GM21367 (cell line): ENCODE measurements around the gene BBS1.

Experiments used
- ATAC-seq: cut with Tn5 transposase; IDR thresholded peaks from one replicate; pipeline ENCODE4 v1.9.1; 2021; ENCODE audit not compliant: unreplicated experiment

BBS1 gene

DNA sequence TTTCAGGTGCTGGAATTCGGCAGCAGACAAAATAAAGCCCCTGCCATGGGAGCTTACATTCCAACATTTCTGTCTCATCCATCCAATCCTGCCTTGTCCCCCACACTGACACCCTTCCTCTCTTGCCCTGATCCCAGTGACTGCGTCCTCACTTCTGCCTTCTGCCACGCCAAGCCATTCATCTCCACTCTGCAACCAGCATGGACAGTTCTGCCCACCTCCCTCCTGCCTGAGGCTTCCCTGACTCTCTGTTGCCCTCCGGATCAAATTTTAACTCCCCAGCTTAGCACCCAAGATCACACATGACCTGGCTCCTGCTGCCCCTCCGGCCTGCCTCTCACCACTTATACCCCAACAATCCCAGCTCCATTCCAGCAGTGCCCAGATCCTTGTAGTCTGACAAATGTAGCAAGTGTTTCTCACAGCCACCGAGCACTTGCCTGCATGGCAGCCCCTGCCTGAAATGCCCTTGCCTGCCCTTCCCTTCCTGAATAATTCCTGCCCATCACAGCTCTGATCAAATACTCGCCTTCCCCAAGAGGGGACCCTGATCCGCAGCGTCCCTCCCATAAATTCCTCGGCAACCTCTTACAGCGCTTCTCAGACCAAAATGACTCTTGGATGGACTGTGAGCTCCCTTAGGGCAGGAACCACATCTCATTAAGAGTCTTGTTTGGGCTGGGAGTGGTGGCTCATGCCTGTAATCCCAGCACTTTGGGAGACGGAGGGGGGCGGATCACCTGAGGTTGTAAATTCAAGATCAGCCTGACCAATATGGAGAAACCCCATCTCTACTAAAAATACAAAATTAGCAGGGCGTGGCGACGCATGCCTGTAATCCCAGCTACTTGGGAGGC lies 38.6 kb downstream of the BBS1 start:
- no peak for ATAC-seq

GRCh38 chr11:66549696-66550095 lies 39.3 kb downstream of the BBS1 start:
- ATAC-seq, result no peak

- no peak for ATAC-seq
These were observed 40.5 kb downstream of the BBS1 start for GRCh38 chr11:66550887-66551286.

DNA sequence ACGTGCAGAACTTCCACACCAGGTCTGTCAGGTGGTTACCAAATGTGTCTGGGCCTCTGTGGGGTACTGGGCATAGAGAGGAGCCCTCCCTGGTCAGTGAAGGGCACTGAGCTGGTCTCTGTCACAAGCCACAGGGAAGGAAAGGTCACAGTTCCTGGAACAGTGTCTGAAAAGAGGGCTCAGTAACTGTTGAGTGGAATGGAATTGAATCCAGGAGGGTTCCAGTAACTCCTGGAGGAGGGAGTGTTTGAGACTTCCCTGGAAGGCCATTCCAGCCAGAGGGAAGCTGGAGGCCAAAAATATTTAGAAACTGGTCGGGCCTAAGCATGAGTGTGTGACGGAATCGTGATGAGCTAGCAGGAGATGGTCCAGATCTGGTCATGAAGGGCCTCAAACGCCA lies 44.2 kb downstream of the BBS1 start:
- ATAC-seq, result no peak

- no peak for ATAC-seq
These were observed 45.0 kb downstream of the BBS1 start for GRCh38 chr11:66555416-66555815.

- no peak for ATAC-seq
These were observed 45.7 kb downstream of the BBS1 start for GRCh38 chr11:66556086-66556485.

DNA sequence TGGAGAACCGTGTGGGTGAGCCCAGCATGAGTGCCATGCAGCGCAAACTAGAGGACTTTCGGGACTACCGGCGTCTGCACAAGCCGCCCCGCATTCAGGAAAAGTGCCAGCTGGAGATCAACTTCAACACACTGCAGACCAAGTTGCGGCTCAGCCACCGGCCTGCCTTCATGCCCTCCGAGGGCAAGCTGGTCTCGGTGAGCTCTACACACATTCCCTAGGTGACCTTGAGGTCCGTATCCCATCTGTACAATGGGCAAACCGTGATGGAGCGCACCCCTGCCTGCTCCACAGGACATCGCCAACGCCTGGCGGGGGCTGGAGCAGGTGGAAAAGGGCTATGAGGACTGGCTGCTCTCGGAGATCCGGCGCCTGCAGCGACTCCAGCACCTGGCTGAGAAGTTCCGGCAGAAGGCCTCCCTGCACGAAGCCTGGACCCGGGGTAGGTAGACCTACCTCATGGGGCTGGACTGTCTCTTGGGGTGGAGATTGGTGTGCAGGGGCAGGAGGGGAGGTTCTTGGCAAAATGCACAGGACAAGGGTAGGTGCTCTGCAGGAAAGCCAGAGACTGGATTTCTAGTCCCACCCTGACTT lies 47.4 kb downstream of the BBS1 start:
- ATAC-seq, result no peak

DNA sequence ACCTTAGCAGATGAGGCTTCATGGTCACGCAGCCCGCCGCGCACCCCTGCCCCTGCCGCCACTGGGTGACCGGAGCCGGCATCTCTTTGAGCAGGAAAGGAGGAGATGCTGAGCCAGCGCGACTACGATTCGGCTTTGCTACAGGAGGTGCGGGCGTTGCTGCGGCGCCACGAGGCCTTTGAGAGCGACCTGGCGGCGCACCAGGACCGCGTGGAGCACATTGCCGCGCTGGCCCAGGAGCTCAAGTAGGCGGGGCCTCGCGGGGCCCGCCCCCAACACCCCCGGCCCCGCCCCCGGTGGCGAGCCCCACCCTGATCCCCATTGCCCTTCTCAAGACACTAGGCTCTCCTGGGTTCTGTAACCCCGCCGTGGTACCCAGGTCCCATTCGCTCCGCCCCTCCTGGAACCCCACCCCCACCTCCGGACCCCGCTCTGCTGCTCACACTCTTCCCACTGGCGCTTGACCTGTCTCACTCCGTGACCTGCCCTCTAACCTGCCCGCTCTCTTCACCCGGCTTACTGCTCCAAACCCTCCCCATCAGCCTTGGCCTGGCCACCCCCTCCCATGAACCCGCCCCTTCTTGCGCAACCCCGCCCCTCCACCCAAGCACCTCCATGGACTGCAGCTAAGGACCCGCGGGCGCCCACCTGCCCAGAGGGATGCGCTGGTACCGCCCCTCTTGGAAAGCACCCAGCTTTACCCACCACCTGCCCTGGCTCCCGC lies 48.9 kb downstream of the BBS1 start:
- no peak for ATAC-seq

DNA sequence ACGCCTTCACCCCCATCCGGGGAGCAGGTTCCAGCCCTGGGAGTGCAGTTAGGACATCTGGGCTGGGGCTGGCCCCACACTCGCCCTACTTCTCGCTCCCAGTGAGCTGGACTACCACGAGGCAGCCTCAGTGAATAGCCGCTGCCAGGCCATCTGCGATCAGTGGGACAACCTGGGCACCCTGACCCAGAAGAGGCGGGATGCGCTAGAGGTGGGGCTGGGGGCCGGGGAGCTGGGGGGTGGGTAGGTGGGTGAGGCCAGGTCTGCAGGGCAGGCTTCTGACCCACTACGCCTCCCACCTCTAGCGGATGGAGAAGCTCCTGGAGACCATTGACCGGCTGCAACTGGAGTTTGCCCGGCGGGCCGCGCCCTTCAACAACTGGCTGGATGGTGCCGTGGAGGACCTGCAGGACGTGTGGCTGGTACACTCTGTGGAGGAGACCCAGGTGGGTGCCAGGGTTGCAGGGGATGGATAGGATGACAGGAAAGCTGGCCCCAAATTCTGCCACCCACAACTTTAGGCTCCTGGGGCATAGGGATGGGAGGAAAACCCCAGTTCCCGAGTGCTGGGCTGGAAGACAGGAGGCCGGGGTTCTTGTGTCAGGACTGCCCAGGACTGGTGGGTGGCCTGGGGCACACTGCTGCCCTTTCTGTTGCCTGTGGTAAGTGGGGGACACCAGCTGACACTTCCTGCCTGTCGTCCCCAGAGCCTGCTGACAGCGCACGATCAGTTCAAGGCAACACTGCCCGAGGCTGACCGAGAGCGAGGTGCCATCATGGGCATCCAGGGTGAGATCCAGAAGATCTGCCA lies 49.6 kb downstream of the BBS1 start:
- no peak for ATAC-seq

DNA sequence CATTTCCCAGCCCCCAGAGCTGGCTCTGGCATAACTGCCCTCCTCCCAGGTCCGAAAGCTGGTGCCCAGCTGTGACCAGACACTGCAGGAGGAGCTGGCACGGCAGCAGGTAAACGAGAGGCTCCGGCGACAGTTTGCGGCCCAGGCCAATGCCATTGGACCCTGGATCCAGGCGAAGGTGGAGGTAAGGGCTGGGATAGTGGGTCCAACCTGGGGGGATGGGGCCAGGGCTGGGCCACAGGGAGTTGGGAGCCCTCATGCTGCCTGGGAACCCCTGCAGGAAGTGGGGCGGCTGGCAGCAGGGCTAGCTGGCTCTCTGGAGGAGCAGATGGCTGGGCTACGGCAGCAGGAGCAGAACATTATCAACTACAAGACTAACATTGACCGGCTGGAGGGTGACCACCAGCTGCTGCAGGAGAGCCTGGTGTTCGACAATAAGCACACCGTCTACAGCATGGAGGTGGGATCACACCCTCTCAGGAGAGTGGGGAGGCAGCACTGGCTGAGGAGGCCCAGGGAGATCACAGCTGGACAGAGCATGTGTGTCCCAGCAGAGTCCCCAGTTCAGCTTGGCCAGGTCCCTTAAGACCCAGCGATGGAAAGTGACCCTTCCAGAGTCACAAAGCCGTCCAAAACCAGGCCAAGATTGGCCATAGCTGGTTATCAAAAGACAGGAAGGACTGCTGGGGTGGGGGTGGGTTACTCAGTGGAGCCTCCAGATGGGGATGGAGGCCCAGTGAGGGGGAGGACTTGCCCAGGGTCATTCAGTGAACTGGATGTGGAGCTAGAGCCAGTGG lies 50.9 kb downstream of the BBS1 start:
- no peak for ATAC-seq

- no peak for ATAC-seq
These were observed 51.5 kb downstream of the BBS1 start for GRCh38 chr11:66561975-66562248.

DNA sequence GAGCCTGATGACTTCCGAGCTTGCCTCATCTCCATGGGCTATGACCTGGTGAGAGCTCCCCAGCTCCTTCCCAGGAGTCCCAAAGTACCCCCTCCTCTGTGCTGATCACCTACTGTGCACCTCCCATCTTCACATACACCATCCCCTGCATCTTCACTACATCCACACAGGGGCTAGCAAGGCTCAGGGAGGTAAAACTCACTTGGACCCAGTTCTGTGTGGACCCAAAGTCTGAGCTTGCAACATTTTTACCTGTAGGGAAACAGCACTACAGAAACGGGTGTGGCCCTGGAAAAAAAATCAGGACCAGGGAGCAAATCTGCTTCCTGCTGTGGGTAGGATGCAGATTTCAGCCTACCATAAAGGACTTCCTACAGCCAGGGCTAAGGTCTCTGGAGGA lies 51.8 kb downstream of the BBS1 start:
- no peak for ATAC-seq

DNA sequence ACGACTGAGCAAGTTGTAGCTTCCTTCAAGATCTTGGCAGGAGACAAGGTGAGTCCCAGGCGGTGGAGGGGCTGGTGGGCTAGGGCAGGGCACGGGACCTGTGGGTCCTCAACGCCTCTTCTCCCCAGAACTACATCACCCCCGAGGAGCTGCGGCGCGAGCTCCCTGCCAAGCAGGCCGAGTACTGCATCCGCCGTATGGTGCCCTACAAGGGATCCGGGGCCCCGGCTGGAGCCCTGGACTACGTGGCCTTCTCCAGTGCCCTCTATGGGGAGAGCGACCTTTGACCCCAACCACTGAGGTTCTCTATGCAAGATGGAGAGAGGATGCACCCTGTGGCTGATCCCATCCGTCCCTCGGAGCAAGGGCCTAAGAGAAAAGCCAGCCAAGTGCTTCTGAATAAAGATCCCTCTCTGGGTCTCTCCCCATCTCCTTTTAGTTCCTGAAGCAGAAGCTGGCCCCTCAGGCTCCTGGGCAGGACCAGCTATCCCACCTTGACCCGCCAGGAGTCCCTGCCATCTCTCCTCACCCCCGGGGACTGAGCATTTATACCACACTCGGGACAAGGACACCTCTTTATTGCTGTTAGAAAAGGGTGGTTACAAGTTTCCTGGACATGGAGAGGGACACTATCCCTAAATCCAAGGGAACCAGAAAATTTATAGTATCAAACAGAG lies 52.6 kb downstream of the BBS1 start:
- ATAC-seq, result no peak

GRCh38 chr11:66563832-66564231 lies 53.4 kb downstream of the BBS1 start:
- ATAC-seq, result no peak

GRCh38 chr11:66564538-66564937 lies 54.1 kb downstream of the BBS1 start:
- ATAC-seq, result no peak

- ATAC-seq, result no peak
These were observed 54.5 kb downstream of the BBS1 start for GRCh38 chr11:66564984-66565383.

DNA sequence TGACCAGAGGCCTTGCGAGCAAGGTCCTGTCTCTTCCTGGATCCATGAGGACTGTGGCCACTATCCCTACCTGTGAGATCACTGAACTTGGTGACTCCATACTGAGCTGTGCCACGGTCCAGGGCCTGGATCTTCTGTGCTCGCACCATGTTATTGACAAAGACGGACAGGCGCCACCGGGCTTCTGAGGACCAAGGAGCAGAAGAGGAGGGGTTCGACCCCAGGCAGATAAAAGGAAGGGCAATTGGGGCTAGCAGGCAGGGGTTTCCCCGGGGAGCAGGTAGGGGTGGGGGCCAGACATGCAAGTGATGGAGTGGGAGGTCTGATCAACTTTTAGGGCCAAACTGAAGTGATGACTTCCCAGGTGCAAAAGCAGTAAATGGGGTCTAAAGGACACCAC lies 55.8 kb downstream of the BBS1 start:
- ATAC-seq, result no peak

DNA sequence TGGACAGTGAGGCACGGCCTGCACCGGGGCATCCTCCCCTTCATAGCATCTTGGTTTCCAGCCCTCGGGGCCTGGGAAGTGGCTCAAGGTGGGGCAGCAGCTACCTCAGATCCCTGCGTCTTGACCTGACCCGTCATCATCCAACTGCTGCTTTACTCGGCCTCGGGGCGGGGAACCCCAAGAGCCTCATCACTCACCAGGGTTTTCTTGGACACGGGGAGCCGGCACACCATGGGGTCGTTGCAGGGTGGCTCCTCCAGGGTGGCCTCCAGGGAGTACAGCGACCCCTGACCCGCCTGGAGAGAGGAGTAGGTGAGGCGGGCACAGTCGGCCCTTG lies 57.3 kb downstream of the BBS1 start:
- ATAC-seq, result no peak

DNA sequence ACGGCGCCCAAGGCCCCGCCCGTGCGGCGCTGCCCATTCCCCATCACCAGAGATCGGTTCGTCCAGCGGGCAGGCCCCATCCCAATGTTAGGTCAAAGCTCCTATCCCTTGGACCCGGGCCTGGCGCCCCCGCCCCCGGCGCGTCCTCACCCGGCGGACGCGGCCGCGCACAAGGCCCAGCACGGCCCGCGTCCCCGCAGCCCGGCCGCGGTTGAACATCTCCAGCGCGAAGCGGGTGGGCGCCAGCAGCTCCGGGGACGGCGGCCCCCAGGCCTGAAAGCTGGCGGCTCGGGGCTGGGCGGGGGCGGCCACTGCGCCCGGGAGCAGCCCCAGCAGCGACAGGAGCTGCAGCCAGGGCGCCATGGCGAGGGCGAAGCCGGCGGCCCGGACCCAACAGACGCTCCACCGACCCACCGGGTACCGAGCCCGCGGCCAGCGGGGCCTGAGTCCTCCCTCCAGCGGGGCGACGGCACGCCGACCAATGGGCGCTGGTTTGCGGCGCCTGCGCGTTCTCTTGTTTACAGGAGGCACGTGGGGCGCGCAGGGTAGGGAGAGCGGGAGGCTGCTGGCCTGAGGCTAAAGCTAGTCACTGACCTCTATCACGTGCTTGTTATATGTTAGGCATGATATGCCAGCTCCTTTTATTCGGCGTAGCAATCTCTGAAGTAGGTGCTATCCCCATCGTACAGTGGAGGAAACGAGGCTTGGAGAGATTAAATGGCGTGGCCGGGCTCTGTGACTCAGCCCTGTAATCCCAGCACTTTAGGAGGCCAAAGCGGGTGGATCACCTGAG lies 57.9 kb downstream of the BBS1 start, which contains the start of gene CTSF:
CTSF (minus strand) TSS at position 483 of the 793 bp plus-strand sequence; CDS start at position 363, 120 bp downstream.
- no peak for ATAC-seq
